Thoracic aorta (tissue), 2 donors: Measurements from ENCODE around the gene GTF2I. TPM values are rescaled to one million over a fixed set of nuclear protein-coding genes. Genes with fewer than 3 reads are reported as not detected.

Experiments used
- ATAC-seq: fragments of 150-250 bp; one replicate; pipeline ENCODE4 v1.8.0; 2017; ENCODE audit warnings: low read depth; ENCODE audit not compliant: insufficient number of reproducible peaks, low FRiP score
- DNase-seq: peaks from one replicate; pipeline ENCODE4 v3.0.0-alpha.2; 2020; ENCODE audit warnings: low spot score
- H3K27ac ChIP-seq, 2 donors: fragments of 200-600 bp; sonication (generic); 1 replicate in 1 of 2; 2 replicates in 1 of 2; pipeline ENCODE4 v1.5.1; 2016; ENCODE audit warnings: mild to moderate bottlenecking in 2 of 2, moderate library complexity in 2 of 2
- H3K27me3 ChIP-seq: fragments of 200-600 bp; sonication (generic); replicated peaks from 2 replicates; pipeline ENCODE4 v1.6.0; 2016; ENCODE audit warnings: mild to moderate bottlenecking; ENCODE audit not compliant: insufficient read depth
- H3K36me3 ChIP-seq: fragments of 200-600 bp; sonication (generic); one replicate; pipeline ENCODE4 v1.5.1; 2016
- H3K4me1 ChIP-seq, 2 donors: fragments of 200-600 bp; sonication (generic); 1 replicate in 1 of 2; 2 replicates in 1 of 2; pipeline versions ENCODE4 v1.5.1 to v1.6.0; 2016; ENCODE audit warnings: low read depth in 2 of 2, mild to moderate bottlenecking in 1 of 2; ENCODE audit not compliant: control insufficient read depth in 1 of 2
- H3K4me3 ChIP-seq: fragments of 200-600 bp; sonication (generic); 2 replicates; pipeline ENCODE4 v1.5.1; 2016; ENCODE audit warnings: mild to moderate bottlenecking
- H3K9me3 ChIP-seq: fragments of 200-600 bp; sonication (generic); 2 replicates; pipeline ENCODE4 v1.5.1; 2016
- total RNA-seq, 2 donors: library from RNA; depleted of rRNA; stranded (reverse); fragments of >200 nt; gene quantifications; one replicate each; pipeline versions ENCODE4 v1.1.0 to v1.2.3, GENCODE V29; 2016
- TF ChIP-seq, protein P1 (sequence below): fragments of 200-600 bp; sonication (generic); IDR thresholded peaks from one replicate; pipeline ENCODE4 v1.5.1; 2019; ENCODE audit warnings: antibody characterized with exemption

GTF2I gene
- total RNA-seq, 2 donors from 2014 or later: 107 to 157 TPM

- Histone ChIP-seq H3K9me3 (no peaks in the 10 kb centered on the region), H3K4me1 (no peaks in the 10 kb centered on the region), H3K36me3 (no peaks in the 10 kb centered on the region), H3K27ac (no peak overlapping the region), H3K27me3 (no peaks in the 10 kb centered on the region), H3K4me3 (no peak overlapping the region)
- TF ChIP-seq, protein P1, sequence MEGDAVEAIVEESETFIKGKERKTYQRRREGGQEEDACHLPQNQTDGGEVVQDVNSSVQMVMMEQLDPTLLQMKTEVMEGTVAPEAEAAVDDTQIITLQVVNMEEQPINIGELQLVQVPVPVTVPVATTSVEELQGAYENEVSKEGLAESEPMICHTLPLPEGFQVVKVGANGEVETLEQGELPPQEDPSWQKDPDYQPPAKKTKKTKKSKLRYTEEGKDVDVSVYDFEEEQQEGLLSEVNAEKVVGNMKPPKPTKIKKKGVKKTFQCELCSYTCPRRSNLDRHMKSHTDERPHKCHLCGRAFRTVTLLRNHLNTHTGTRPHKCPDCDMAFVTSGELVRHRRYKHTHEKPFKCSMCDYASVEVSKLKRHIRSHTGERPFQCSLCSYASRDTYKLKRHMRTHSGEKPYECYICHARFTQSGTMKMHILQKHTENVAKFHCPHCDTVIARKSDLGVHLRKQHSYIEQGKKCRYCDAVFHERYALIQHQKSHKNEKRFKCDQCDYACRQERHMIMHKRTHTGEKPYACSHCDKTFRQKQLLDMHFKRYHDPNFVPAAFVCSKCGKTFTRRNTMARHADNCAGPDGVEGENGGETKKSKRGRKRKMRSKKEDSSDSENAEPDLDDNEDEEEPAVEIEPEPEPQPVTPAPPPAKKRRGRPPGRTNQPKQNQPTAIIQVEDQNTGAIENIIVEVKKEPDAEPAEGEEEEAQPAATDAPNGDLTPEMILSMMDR: no peak
- ATAC-seq: no peak
- no peak for DNase-seq
These were observed 38.2 kb upstream of the GTF2I start for GRCh38 chr7:74619235-74619860.

DNA sequence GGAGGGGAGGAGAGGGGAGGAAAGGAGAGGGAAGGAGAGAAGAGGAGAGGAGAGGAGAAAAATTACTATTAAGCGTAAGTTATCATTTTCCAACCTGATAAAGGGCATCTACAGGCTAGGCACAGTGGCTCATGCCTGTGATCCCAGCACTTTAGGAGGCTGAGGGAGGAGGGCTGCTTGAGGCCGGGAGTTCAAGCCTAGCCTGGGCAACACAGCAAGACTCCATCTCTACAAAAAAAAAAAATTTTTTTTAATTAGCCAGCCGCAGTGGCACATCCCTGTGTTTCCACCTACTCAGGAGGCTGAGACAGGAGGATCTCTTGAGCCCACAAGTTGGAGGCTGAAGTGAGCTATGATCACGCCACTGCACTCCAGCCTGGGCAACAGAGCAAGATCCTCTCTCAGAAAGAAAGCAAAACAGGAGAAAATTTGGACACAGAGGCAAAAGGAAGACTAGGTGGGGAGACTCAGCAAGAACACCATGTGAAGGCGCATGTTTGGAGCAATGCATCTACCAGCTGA is 35.2 kb upstream of the GTF2I start:
- DNase-seq: no peak
- TF ChIP-seq, protein P1: no peak
- Histone ChIP-seq H3K4me1 (peaks cover 0 to 6% of the 10 kb centered on the region in 2 donors), H3K36me3 (no peaks in the 10 kb centered on the region), H3K27ac (no peak overlapping the region), H3K27me3 (no peaks in the 10 kb centered on the region), H3K4me3 (no peak overlapping the region), H3K9me3 (no peaks in the 10 kb centered on the region)
- no peak for ATAC-seq

DNA sequence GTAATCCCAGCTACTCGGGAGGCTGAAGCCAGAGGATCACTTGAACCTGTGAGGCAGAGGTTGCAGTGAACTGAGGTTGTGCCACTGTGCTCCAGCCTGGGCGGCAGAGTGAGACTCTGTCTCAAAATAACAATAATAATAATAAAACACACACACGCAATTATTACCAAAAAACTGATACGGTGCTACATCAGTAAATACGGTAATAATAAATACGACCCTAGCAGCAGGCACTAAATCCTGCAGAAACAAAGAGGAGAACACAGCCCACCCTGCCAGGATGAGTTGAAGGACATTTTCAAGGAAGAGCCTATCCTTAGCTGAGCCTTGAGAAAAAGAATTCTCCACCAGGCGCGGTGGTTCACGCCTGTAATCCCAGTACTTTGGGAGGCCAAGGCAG is 34.4 kb upstream of the GTF2I start:
- TF ChIP-seq, protein P1: no peak
- ATAC-seq (no peak), DNase-seq (no peak)

DNA sequence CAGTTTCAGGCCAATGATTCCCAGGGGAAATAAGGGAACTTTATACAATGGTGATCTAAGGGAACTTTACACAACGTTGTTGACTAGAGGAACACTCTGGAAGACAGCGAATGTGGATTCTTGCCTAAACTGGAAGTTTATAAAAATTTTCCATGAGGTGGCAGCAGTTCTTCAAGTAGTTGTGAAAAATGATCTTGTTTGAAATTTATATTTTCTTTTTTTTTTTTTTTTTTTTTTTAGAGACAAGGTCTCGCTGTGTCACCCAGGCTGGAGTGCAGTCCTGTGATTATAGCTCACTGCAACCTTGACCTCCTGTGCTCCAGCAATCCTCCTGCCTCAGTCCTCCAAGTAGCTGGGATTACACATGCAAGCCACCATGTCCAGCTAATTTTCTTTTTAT is 32.1 kb upstream of the GTF2I start:
- Histone ChIP-seq H3K4me1 (peaks cover 6 to 11% of the 10 kb centered on the region in 2 donors), H3K27me3 (no peaks in the 10 kb centered on the region), H3K36me3 (no peaks in the 10 kb centered on the region), H3K4me3 (no peak overlapping the region), H3K27ac (no peak overlapping the region), H3K9me3 (no peaks in the 10 kb centered on the region)
- ATAC-seq: peak; percentile 35
- TF ChIP-seq, protein P1: no peak
- DNase-seq: no peak

More for the DNA sequence above, 34.4 kb upstream of the GTF2I start:
- Histone ChIP-seq H3K4me1 (peaks cover 3 to 8% of the 10 kb centered on the region in 2 donors), H3K27ac (no peak overlapping the region), H3K27me3 (no peaks in the 10 kb centered on the region), H3K4me3 (no peak overlapping the region), H3K9me3 (no peaks in the 10 kb centered on the region), H3K36me3 (no peaks in the 10 kb centered on the region)

DNA sequence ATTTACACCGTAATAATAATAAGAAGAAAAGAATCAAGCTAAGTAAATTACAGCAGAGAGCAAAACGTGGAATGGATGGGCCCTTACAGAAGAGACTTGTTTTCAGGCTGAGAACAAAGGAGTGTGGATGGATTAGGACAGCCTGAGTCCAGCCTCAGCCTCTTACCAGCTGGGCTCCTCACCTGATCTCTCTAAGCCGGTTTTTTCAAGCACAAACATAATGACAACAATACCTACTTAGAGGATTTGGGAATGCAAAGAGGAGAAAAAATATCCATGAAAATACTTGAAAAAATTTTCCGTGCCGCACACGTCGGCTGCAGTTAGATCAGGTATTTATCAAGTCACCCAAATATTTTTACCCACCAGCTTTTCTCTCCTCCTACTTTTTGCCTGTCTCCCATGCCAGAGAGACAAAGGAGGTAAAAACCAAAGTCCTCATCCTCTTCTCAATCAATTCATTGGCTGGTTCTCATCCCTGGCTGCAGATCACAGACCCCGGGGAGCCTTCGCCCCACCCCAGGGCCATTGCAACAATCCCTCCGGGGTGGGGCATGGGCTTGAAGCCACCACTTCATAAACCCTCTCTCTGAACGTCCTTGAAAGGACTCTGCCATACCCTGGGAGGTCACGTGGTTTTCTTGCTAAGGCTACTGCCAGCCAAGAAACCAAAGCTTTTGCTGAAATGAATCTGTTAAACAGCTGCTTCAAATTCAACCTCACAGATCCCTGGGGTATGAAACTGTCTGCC is 29.7 kb upstream of the GTF2I start:
- Histone ChIP-seq H3K4me3 (no peak overlapping the region), H3K9me3 (no peaks in the 10 kb centered on the region), H3K36me3 (no peaks in the 10 kb centered on the region), H3K27ac (no peak overlapping the region), H3K4me1 (peaks cover 6 to 11% of the 10 kb centered on the region in 2 donors), H3K27me3 (no peaks in the 10 kb centered on the region)
- ATAC-seq (no peak), DNase-seq (no peak)
- TF ChIP-seq, protein P1: no peak
